Upper lobe of left lung (tissue), 4 donors: ENCODE data around the gene FXR1.

Experiments
- EP300 ChIP-seq, 4 donors: sonication (generic); formaldehyde crosslinking; IDR thresholded peaks; one replicate each; pipeline ENCODE4 v1.5.1; 2017; ENCODE audit warnings: antibody characterized with exemption in 4 of 4, control low read depth in 2 of 4
- POLR2A ChIP-seq, 4 donors: fragments of 450-650 bp; IDR thresholded peaks; one replicate each; pipeline ENCODE4 v1.5.1; 2016 to 2017; ENCODE audit warnings: antibody characterized with exemption in 4 of 4, mild to moderate bottlenecking in 2 of 4
- POLR2AphosphoS5 ChIP-seq, 2 donors: sonication (generic); formaldehyde crosslinking; IDR thresholded peaks; one replicate each; pipeline ENCODE4 v1.5.1; 2017; ENCODE audit warnings: antibody characterized with exemption in 2 of 2
- TF ChIP-seq, protein P1 (sequence below), 6 experiments: fragments of 450-650 bp in 4 of 6; fragments of 200-600 bp in 2 of 6; sonication (generic) in 2 of 6; IDR thresholded peaks; one replicate each; pipeline ENCODE4 v1.5.1; 2016 to 2019; ENCODE audit warnings: antibody characterized with exemption in 6 of 6

GRCh38 chr3:180888992-180889560 is 23.4 kb upstream of the FXR1 start:
- TF ChIP-seq, protein P1, sequence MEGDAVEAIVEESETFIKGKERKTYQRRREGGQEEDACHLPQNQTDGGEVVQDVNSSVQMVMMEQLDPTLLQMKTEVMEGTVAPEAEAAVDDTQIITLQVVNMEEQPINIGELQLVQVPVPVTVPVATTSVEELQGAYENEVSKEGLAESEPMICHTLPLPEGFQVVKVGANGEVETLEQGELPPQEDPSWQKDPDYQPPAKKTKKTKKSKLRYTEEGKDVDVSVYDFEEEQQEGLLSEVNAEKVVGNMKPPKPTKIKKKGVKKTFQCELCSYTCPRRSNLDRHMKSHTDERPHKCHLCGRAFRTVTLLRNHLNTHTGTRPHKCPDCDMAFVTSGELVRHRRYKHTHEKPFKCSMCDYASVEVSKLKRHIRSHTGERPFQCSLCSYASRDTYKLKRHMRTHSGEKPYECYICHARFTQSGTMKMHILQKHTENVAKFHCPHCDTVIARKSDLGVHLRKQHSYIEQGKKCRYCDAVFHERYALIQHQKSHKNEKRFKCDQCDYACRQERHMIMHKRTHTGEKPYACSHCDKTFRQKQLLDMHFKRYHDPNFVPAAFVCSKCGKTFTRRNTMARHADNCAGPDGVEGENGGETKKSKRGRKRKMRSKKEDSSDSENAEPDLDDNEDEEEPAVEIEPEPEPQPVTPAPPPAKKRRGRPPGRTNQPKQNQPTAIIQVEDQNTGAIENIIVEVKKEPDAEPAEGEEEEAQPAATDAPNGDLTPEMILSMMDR (IDR thresholded peaks at IDR 0.05) = no peak
- TF ChIP-seq POLR2AphosphoS5 (IDR thresholded peaks at IDR 0.05) = no peak
- no peak for TF ChIP-seq POLR2A (IDR thresholded peaks at IDR 0.05)
- TF ChIP-seq EP300 (IDR thresholded peaks at IDR 0.05) = no peak
